ENCODE data around the gene PDE4B. TPM values are rescaled to one million over a fixed set of nuclear protein-coding genes. Genes with fewer than 3 reads are reported as not detected.

The PDE4B gene
- total RNA-seq, 1 experiment from 2014 or later = 3.3 TPM

GRCh38 chr1:65991694-65992093, 199.0 kb downstream of the PDE4B start:
- BruUV-seq (replicated peaks) = no TSS peak
- TF ChIP-seq, protein P1, sequence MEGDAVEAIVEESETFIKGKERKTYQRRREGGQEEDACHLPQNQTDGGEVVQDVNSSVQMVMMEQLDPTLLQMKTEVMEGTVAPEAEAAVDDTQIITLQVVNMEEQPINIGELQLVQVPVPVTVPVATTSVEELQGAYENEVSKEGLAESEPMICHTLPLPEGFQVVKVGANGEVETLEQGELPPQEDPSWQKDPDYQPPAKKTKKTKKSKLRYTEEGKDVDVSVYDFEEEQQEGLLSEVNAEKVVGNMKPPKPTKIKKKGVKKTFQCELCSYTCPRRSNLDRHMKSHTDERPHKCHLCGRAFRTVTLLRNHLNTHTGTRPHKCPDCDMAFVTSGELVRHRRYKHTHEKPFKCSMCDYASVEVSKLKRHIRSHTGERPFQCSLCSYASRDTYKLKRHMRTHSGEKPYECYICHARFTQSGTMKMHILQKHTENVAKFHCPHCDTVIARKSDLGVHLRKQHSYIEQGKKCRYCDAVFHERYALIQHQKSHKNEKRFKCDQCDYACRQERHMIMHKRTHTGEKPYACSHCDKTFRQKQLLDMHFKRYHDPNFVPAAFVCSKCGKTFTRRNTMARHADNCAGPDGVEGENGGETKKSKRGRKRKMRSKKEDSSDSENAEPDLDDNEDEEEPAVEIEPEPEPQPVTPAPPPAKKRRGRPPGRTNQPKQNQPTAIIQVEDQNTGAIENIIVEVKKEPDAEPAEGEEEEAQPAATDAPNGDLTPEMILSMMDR (IDR thresholded peaks at IDR 0.05; ENCODE audit: unreplicated experiment) = no peak
- Mint-ChIP-seq H3K4me1 (ENCODE audit: insufficient read depth, unreplicated experiment) (no peaks in the 10 kb centered on the region), H3K9me3 (ENCODE audit: unreplicated experiment) (no peaks in the 10 kb centered on the region), H3K27me3 (ENCODE audit: insufficient read depth, unreplicated experiment) (peaks cover 77% of the 10 kb centered on the region), H3K4me3 (ENCODE audit: unreplicated experiment) (no peak overlapping the region), H3K36me3 (ENCODE audit: insufficient read depth, unreplicated experiment) (no peaks in the 10 kb centered on the region), H3K27ac (ENCODE audit: low read depth, unreplicated experiment) (no peak overlapping the region)
- CTCF ChIA-PET = interaction anchor here (1.2 to 2.8 kb wide), 2 partner anchors 56 to 251 kb away, joined by 3 to 11 read pairs; no protein-coding TSS in a partner anchor
- intact Hi-C loops (cut with micrococcal nuclease) = no loop called here
- POLR2A ChIA-PET = no interaction called here
- no peak for DNase-seq (ENCODE audit: unreplicated experiment)

DNA sequence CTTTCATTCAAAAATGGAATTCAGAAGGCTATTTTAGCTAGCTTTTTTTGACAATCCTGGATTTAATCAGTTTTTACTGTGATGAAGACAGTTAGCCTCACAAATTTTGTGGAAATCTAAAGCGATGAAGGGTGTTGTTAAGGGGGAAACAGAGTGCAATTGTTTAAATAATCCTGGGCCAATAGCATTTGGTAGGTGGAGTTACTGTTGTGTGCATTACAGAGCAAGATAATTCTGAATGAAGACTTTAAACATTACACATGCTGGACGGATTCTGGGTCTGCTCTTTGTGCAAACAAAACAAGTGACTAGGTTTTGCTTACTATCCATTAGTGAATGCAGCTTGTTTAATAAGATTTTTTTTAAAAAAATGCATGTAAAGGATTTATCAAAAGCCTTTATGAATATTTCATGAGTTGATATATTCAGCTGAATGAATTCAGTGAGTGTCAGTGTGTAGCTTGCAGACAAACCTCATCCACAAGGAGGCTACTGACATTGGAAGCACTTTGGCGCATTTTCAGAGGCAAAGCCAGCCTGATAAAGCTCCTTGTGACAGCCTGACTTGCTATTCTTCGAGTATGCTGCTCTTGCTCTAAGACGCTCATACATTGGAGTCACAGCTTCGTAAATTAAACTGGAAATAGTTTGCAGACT, 199.6 kb downstream of the PDE4B start:
- CTCF ChIA-PET = interaction anchor here (1.2 to 2.8 kb wide), 3 partner anchors 14 to 251 kb away, joined by 3 to 11 read pairs (median 3); no protein-coding TSS in a partner anchor
- Mint-ChIP-seq H3K9me3 (ENCODE audit: unreplicated experiment) (no peaks in the 10 kb centered on the region), H3K4me3 (ENCODE audit: unreplicated experiment) (no peak overlapping the region), H3K36me3 (ENCODE audit: insufficient read depth, unreplicated experiment) (no peaks in the 10 kb centered on the region), H3K27ac (ENCODE audit: low read depth, unreplicated experiment) (no peak overlapping the region), H3K4me1 (ENCODE audit: insufficient read depth, unreplicated experiment) (no peaks in the 10 kb centered on the region), H3K27me3 (ENCODE audit: insufficient read depth, unreplicated experiment) (peaks cover 77% of the 10 kb centered on the region)
- no TSS peak for BruUV-seq (replicated peaks)
- DNase-seq (ENCODE audit: unreplicated experiment) = no peak
- intact Hi-C loops (cut with micrococcal nuclease) = no loop called here
- POLR2A ChIA-PET = no interaction called here
- TF ChIP-seq, protein P1 (IDR thresholded peaks at IDR 0.05; ENCODE audit: unreplicated experiment) = no peak

GRCh38 chr1:65992831-65993271, 200.2 kb downstream of the PDE4B start:
- DNase-seq (ENCODE audit: unreplicated experiment) = no peak
- CTCF ChIA-PET = interaction anchor here (1.2 to 2.8 kb wide), 3 partner anchors 15 to 250 kb away, joined by 3 to 11 read pairs (median 3); no protein-coding TSS in a partner anchor
- no TSS peak for BruUV-seq (replicated peaks)
- no peaks in the 10 kb centered on the region for H3K4me1 Mint-ChIP-seq (ENCODE audit: insufficient read depth, unreplicated experiment)
- H3K4me3 Mint-ChIP-seq (ENCODE audit: unreplicated experiment) = no peak overlapping the region
- no peaks in the 10 kb centered on the region for H3K9me3 Mint-ChIP-seq (ENCODE audit: unreplicated experiment)
- H3K27me3 Mint-ChIP-seq (ENCODE audit: insufficient read depth, unreplicated experiment) = peaks cover 82% of the 10 kb centered on the region
- TF ChIP-seq, protein P1 (IDR thresholded peaks at IDR 0.05; ENCODE audit: unreplicated experiment) = no peak
- H3K36me3 Mint-ChIP-seq (ENCODE audit: insufficient read depth, unreplicated experiment) = no peaks in the 10 kb centered on the region
- intact Hi-C loops (cut with micrococcal nuclease) = no loop called here
- no peak overlapping the region for H3K27ac Mint-ChIP-seq (ENCODE audit: low read depth, unreplicated experiment)
- POLR2A ChIA-PET = no interaction called here

DNA sequence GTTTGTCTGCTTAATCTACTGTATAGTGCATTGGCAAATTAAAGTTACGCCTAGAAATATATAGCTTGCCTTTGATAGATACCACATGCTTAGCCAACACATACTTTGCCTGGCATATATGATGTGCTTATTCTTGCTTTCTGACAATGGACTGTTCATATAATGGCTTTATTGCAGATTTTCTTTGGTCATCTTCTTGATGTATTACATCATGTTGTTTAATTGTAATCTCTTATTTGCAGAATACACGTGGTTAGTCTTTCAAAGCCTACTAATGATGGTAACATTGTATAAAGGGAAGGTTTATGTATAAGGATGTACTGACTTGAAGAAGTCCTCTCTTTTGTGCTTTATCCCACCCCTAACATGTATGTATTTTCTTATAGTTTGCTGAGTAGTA, 201.5 kb downstream of the PDE4B start:
- TF ChIP-seq, protein P1 (IDR thresholded peaks at IDR 0.05; ENCODE audit: unreplicated experiment) = no peak
- CTCF ChIA-PET = interaction anchor here (1.5 kb wide), 1 partner anchor 8 kb away, joined by 3 read pairs; no protein-coding TSS in a partner anchor
- no peaks in the 10 kb centered on the region for H3K36me3 Mint-ChIP-seq (ENCODE audit: insufficient read depth, unreplicated experiment)
- H3K9me3 Mint-ChIP-seq (ENCODE audit: unreplicated experiment) = no peaks in the 10 kb centered on the region
- no peak overlapping the region for H3K4me3 Mint-ChIP-seq (ENCODE audit: unreplicated experiment)
- DNase-seq (ENCODE audit: unreplicated experiment) = no peak
- no peaks in the 10 kb centered on the region for H3K4me1 Mint-ChIP-seq (ENCODE audit: insufficient read depth, unreplicated experiment)
- intact Hi-C loops (cut with micrococcal nuclease) = no loop called here
- BruUV-seq (replicated peaks) = no TSS peak
- H3K27me3 Mint-ChIP-seq (ENCODE audit: insufficient read depth, unreplicated experiment) = peaks cover 96% of the 10 kb centered on the region
- POLR2A ChIA-PET = no interaction called here
- H3K27ac Mint-ChIP-seq (ENCODE audit: low read depth, unreplicated experiment) = no peak overlapping the region

All from MCF 10A (cell line).